ENCODE measurements around the gene XAGE5.
"Not testable (repeated sequence)": the region's sequence is repeated elsewhere in the genome, so short reads cannot be mapped to it uniquely, and the experiment has no call there.

- TF ChIP-seq, protein P1, sequence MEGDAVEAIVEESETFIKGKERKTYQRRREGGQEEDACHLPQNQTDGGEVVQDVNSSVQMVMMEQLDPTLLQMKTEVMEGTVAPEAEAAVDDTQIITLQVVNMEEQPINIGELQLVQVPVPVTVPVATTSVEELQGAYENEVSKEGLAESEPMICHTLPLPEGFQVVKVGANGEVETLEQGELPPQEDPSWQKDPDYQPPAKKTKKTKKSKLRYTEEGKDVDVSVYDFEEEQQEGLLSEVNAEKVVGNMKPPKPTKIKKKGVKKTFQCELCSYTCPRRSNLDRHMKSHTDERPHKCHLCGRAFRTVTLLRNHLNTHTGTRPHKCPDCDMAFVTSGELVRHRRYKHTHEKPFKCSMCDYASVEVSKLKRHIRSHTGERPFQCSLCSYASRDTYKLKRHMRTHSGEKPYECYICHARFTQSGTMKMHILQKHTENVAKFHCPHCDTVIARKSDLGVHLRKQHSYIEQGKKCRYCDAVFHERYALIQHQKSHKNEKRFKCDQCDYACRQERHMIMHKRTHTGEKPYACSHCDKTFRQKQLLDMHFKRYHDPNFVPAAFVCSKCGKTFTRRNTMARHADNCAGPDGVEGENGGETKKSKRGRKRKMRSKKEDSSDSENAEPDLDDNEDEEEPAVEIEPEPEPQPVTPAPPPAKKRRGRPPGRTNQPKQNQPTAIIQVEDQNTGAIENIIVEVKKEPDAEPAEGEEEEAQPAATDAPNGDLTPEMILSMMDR (IDR thresholded peaks at IDR 0.05; ENCODE audit: low read depth, low read length, missing input control) = not testable (repeated sequence)
- TF ChIP-seq, protein P2, sequence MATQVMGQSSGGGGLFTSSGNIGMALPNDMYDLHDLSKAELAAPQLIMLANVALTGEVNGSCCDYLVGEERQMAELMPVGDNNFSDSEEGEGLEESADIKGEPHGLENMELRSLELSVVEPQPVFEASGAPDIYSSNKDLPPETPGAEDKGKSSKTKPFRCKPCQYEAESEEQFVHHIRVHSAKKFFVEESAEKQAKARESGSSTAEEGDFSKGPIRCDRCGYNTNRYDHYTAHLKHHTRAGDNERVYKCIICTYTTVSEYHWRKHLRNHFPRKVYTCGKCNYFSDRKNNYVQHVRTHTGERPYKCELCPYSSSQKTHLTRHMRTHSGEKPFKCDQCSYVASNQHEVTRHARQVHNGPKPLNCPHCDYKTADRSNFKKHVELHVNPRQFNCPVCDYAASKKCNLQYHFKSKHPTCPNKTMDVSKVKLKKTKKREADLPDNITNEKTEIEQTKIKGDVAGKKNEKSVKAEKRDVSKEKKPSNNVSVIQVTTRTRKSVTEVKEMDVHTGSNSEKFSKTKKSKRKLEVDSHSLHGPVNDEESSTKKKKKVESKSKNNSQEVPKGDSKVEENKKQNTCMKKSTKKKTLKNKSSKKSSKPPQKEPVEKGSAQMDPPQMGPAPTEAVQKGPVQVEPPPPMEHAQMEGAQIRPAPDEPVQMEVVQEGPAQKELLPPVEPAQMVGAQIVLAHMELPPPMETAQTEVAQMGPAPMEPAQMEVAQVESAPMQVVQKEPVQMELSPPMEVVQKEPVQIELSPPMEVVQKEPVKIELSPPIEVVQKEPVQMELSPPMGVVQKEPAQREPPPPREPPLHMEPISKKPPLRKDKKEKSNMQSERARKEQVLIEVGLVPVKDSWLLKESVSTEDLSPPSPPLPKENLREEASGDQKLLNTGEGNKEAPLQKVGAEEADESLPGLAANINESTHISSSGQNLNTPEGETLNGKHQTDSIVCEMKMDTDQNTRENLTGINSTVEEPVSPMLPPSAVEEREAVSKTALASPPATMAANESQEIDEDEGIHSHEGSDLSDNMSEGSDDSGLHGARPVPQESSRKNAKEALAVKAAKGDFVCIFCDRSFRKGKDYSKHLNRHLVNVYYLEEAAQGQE (IDR thresholded peaks at IDR 0.05) = not testable (repeated sequence)
These were observed 13.8 kb upstream of the XAGE5 start, which contains the start of gene SPANXN5 for GRCh38 chrX:52797327-52797726.

Measured in liver (tissue), 2 donors.